Loucy (cell line): ENCODE measurements around the gene ERF.

Experiments used
- H2AFZ ChIP-seq: fragments of 200-600 bp; sonication (generic); 2 replicates; pipeline ENCODE4 v1.6.0; 2016; ENCODE audit warnings: antibody characterized with exemption, mild to moderate bottlenecking, low read length, moderate library complexity
- H3F3A ChIP-seq: fragments of 200-600 bp; 2 replicates; pipeline ENCODE4 v1.6.0; 2016; ENCODE audit warnings: antibody characterized with exemption, low read depth, mild to moderate bottlenecking
- H3K27me3 ChIP-seq: fragments of 200-600 bp; sonication (generic); 2 replicates; pipeline ENCODE4 v1.6.1; 2014; ENCODE audit warnings: low read length, mild to moderate bottlenecking; ENCODE audit not compliant: insufficient read depth, poor library complexity, severe bottlenecking
- H3K36me3 ChIP-seq: fragments of 200-600 bp; sonication (generic); 2 replicates; pipeline ENCODE4 v1.6.1; 2016; ENCODE audit warnings: low read length; ENCODE audit not compliant: insufficient read depth
- H3K4me1 ChIP-seq: fragments of 200-600 bp; sonication (generic); 2 replicates; pipeline ENCODE4 v1.5.1; 2014; ENCODE audit warnings: low read length, mild to moderate bottlenecking; ENCODE audit not compliant: insufficient read depth, poor library complexity, severe bottlenecking
- H3K4me2 ChIP-seq: fragments of 200-600 bp; sonication (generic); 2 replicates; pipeline ENCODE4 v1.6.0; 2014; ENCODE audit warnings: antibody characterized with exemption, low read length, low read depth, mild to moderate bottlenecking; ENCODE audit not compliant: poor library complexity, severe bottlenecking
- H3K4me3 ChIP-seq: fragments of 200-600 bp; sonication (generic); 2 replicates; pipeline ENCODE4 v1.5.1; 2014; ENCODE audit warnings: low read length, mild to moderate bottlenecking, mixed read lengths; ENCODE audit not compliant: poor library complexity, severe bottlenecking
- H3K79me2 ChIP-seq: fragments of 200-600 bp; sonication (generic); 2 replicates; pipeline ENCODE4 v1.6.1; 2014; ENCODE audit warnings: low read length; ENCODE audit not compliant: insufficient read depth
- H3K9ac ChIP-seq: fragments of 200-600 bp; sonication (generic); 2 replicates; pipeline ENCODE4 v1.6.0; 2014; ENCODE audit warnings: mild to moderate bottlenecking, low read depth, low read length, moderate library complexity; ENCODE audit not compliant: poor library complexity, severe bottlenecking
- H3K9me2 ChIP-seq: fragments of 200-600 bp; sonication (generic); replicated peaks from 2 replicates; pipeline ENCODE4 v1.6.1; 2016; ENCODE audit warnings: low read depth, low read length, mixed read lengths
- H3K9me3 ChIP-seq: fragments of 200-600 bp; sonication (generic); 2 replicates; pipeline ENCODE4 v1.6.1; 2014; ENCODE audit warnings: mild to moderate bottlenecking, antibody characterized with exemption, low read length, low read depth; ENCODE audit not compliant: insufficient read depth
- H4K20me1 ChIP-seq: fragments of 200-600 bp; sonication (generic); 2 replicates; pipeline ENCODE4 v1.6.0; 2014; ENCODE audit warnings: antibody characterized with exemption, low read length, mild to moderate bottlenecking; ENCODE audit not compliant: insufficient read depth, poor library complexity, severe bottlenecking
- EZH2phosphoT487 ChIP-seq: fragments of 200-600 bp; IDR thresholded peaks from 2 replicates; pipeline ENCODE4 v1.6.1; 2018; ENCODE audit warnings: antibody characterized with exemption, mild to moderate bottlenecking, moderate library complexity, borderline replicate concordance
- TF ChIP-seq, protein P1 (sequence below): fragments of 200-600 bp; sonication (generic); conservative IDR thresholded peaks from 2 replicates; pipeline ENCODE4 v1.5.1; 2014; ENCODE audit warnings: mild to moderate bottlenecking, antibody characterized with exemption, low read length

The ERF gene

DNA sequence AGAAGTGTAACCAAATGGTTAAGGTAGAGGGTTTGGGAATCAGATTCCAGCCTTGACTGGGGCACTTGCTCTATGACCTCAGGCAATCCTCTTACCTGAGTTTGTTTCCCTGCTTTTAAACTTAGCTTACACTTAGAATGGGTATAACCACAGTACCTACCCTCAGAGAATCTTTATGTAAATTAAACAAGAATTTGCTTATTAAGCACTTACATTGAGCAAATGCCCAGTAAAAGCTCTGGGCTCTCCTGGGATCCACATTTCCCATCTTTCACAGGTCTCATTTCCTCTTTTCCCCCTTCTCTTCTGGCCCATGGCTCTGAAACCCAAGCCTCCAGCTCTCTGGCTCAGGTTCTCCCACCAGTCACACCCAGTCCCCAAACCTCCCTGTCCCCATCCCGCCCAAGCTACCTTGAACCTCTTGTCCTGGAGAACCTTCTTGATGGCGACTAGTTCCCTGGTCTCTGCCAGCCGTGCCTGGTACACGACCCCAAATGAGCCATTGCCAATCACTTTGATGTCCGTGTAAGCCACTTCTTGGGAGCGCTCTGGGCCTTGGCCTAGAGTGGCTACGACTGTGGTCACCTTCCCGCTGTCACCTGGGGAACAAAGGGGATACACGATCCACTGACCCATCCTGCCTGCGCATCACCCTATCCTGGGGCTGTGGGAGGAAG is 15.2 kb downstream of the ERF start:
- no peaks in the 10 kb centered on the region for H3K27me3 ChIP-seq
- H3K9me3 ChIP-seq, result no peaks in the 10 kb centered on the region
- peaks cover 37% of the 10 kb centered on the region for H3K79me2 ChIP-seq
- H3K36me3 ChIP-seq, result peaks cover 18% of the 10 kb centered on the region; the same call in 1 of the 2 replicates
- TF ChIP-seq, protein P1, sequence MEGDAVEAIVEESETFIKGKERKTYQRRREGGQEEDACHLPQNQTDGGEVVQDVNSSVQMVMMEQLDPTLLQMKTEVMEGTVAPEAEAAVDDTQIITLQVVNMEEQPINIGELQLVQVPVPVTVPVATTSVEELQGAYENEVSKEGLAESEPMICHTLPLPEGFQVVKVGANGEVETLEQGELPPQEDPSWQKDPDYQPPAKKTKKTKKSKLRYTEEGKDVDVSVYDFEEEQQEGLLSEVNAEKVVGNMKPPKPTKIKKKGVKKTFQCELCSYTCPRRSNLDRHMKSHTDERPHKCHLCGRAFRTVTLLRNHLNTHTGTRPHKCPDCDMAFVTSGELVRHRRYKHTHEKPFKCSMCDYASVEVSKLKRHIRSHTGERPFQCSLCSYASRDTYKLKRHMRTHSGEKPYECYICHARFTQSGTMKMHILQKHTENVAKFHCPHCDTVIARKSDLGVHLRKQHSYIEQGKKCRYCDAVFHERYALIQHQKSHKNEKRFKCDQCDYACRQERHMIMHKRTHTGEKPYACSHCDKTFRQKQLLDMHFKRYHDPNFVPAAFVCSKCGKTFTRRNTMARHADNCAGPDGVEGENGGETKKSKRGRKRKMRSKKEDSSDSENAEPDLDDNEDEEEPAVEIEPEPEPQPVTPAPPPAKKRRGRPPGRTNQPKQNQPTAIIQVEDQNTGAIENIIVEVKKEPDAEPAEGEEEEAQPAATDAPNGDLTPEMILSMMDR, result no peak
- no peak for TF ChIP-seq EZH2phosphoT487
- H3K4me2 ChIP-seq, result peak overlapping the region; percentile 90
- H3K9ac ChIP-seq, result no peak overlapping the region
- H3K4me3 ChIP-seq, result peak overlapping the region; percentile 10
- H3K4me1 ChIP-seq, result peaks cover 27% of the 10 kb centered on the region
- no peak overlapping the region for H2AFZ ChIP-seq
- peaks cover 10% of the 10 kb centered on the region for H4K20me1 ChIP-seq
- no peaks in the 10 kb centered on the region for H3F3A ChIP-seq
- no peaks in the 10 kb centered on the region for H3K9me2 ChIP-seq

DNA sequence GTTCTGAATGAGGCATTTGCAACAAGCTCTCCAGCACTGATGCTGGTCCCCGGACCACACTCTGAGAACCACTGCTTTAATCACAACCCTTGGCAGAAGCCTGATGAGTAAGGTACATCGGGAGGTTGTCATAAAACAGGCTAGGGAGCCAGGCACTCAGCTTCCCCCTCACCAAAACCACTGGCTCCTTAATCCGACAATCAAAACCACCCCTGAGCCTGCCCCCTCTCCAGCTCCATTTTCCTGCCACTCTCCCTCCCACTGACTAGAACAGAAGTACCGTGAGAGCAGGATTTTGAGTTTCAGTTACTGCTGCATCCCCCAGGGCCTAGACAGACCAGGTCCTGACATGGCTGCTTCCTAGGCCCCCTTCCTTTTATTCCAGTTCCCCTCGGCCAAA is 19.7 kb downstream of the ERF start:
- Histone ChIP-seq H3K4me3 (no peak overlapping the region), H3K79me2 (peaks cover 19% of the 10 kb centered on the region; the same call in 1 of the 2 replicates), H3K27me3 (no peaks in the 10 kb centered on the region), H3K9me2 (no peaks in the 10 kb centered on the region), H2AFZ (no peak overlapping the region), H3F3A (no peaks in the 10 kb centered on the region), H3K4me2 (no peak overlapping the region), H3K9ac (no peak overlapping the region), H3K9me3 (no peaks in the 10 kb centered on the region), H4K20me1 (peaks cover 7% of the 10 kb centered on the region), H3K4me1 (peaks cover 9% of the 10 kb centered on the region), H3K36me3 (peaks cover 58% of the 10 kb centered on the region; the same call in 1 of the 2 replicates)
- TF ChIP-seq, protein P1, result no peak
- TF ChIP-seq EZH2phosphoT487, result no peak

DNA sequence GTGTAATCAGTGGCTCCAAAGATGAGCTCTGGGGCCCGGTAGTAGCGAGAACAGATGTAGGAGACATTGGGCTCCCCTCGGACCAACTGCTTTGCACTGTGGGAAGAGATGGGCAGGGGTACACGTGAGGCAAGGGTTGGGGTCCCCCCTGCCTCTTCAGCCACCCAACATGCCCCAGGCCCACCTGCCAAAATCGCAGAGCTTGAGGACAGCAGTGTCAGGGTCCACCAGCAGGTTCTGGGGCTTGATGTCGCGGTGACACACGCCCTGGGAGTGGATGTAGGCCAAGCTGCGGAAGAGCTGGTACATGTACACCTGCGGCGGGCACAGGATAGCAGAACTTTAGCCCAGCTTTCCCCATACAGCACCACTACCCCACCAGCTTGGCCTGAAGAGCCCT is 20.6 kb downstream of the ERF start:
- Histone ChIP-seq H4K20me1 (peaks cover 8% of the 10 kb centered on the region), H3K9me3 (no peaks in the 10 kb centered on the region), H3K9ac (no peak overlapping the region), H3K27me3 (no peaks in the 10 kb centered on the region), H3K36me3 (peaks cover 66% of the 10 kb centered on the region; the same call in 1 of the 2 replicates), H2AFZ (no peak overlapping the region), H3K79me2 (peaks cover 11% of the 10 kb centered on the region; the same call in 1 of the 2 replicates), H3K9me2 (no peaks in the 10 kb centered on the region), H3K4me2 (no peak overlapping the region), H3K4me3 (no peak overlapping the region), H3K4me1 (peaks cover 4% of the 10 kb centered on the region), H3F3A (no peaks in the 10 kb centered on the region)
- TF ChIP-seq EZH2phosphoT487, result no peak
- TF ChIP-seq, protein P1, result no peak
